Glomerular visceral epithelial cell (primary cell): ENCODE results near the gene PTPRD.

ENCODE experiments used
- DNase-seq: peaks from one replicate; pipeline ENCODE4 v3.0.0-alpha.2; 2016; ENCODE audit errors: extremely low spot score

PTPRD gene

DNA sequence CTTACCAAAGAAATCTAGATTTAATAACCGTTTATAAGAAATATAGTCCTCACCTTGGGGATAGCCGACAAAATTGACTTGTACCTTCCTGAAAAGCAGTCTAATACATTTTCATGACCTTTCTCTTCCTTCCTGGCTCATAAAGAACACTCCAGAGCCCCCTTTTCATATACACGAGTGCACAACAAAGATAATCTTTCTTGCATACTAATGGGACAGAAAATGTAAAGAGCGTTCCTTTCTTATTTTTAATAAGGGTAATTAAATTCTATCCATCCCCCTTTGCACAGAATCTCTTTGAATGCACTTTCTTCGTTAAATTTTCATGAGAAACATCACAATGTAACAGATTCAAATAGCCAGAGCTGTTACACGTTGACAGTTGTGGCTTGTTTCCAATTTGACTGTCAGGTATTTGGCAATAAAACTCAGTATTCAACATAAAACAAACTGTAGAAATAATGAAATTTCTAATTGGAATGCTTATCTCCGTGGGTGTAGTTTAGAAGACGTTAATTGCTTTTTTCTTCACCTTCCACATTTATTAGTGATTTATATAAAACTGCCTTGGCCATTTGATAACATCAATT, 2080.9 kb downstream of the PTPRD start:
- no peak for DNase-seq

- DNase-seq: no peak
Observed at GRCh38 chr9:8521112-8521511, 2091.7 kb downstream of the PTPRD start.

- DNase-seq: no peak
Observed at GRCh38 chr9:8515748-8516147, 2097.1 kb downstream of the PTPRD start.

- no peak for DNase-seq
Observed at GRCh38 chr9:8514760-8515159, 2098.0 kb downstream of the PTPRD start.

DNA sequence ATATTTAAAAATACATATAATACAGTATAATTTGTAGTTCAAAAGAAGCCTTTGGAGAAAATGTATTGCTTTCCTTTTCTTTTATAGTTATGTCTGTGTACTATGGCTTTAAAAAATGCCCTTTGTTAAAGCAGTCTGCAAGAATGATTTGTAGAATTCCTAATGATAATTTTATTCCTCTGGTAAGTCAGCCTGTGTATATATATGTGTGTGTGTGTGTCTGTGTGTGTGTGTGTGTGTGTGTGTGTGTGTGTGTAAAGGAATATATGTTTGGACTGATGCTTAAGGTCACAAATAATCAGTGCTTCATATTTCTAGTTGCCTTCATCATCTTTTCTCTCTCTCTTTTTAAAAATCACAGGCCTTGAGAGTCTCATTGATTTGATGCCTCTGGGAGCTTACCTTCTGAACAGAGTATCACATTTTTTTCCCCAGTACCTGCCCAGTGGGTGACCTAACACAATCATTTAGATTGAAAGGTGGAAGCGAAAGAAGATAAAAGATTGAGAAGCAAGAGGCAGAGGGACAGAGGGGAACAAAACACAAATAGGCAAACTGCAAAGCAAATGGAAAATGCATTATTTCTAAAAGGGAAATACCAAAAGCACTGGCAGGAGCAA, 2104.0 kb downstream of the PTPRD start:
- no peak for DNase-seq

DNA sequence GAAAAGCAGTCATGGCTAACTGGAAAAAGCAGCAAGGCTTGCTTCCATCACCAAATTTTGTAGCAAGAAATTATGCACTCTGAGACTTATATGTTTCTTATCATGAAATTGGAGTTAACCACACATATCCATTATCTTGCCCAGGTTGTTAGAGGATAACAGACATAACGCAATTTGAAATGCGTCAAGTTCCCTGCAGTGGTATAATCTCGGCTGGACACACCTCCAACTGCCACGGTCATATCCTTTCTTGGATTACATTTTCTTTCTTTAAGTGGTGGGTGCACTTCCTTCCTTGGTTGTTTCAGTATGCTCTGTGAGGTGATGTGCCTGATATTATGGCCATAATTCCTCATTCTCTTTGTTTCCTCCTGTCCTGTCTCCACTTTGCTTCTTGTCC, 2118.2 kb downstream of the PTPRD start:
- DNase-seq: no peak

DNA sequence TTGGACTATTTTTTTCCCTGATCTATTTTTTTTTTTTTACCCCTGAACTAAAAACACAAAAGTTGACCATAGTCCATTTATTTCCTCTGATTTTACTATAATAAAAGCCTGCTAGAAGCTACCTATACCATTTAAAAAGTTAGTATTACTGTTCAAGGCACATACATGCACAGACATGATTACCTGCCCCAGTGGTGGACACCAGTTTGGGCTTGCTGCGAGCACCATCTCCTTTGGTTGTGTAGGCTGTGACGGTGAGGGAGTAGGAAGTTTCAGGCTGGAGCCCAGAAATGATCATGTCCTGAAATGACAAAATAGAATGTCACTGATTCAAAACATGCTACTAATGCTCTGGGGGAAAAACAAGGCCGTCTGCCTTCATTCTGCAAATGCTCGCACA, 2120.1 kb downstream of the PTPRD start:
- DNase-seq: no peak

GRCh38 chr9:8492024-8492423, 2120.8 kb downstream of the PTPRD start:
- no peak for DNase-seq

GRCh38 chr9:8491563-8491962, 2121.2 kb downstream of the PTPRD start:
- DNase-seq: no peak

DNA sequence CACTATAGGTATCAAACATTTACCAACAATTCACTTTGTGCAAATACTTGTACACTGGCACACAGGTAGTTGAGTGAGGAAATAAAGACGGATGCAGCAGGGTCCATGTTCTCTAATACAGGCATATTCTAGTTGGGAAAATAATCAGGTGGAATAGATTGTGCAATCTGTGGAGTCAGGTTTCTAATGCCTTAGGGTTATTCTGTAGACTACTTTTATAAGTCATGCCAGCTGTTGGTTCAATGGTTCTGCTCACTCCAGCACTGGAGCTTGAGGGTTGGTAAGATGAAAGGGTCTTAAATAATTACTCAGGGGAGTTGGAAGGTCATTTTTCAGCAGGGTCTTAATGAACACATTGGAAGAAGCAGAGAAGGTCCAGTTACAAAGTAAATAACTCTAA, 2123.0 kb downstream of the PTPRD start:
- DNase-seq: no peak

DNA sequence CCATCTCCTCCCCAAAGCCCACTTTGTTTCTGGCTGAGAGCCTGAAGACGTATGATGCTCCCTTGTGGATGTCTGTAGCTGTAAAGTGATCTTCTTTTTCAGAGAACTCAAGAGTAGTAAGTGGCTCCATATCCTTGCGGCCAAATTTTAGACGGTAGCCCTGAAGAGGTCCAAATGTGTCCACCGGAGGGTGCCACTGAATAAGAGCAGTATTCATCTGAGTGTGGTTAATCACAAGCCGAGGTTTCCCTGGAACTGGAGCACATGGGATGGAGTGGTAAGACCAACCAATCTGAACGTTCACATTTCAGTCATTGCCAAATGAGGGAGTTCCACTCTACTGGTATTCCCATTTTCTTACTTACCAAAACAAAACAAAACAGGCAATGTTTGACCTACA, 2126.7 kb downstream of the PTPRD start:
- peak; percentile 49 for DNase-seq

DNA sequence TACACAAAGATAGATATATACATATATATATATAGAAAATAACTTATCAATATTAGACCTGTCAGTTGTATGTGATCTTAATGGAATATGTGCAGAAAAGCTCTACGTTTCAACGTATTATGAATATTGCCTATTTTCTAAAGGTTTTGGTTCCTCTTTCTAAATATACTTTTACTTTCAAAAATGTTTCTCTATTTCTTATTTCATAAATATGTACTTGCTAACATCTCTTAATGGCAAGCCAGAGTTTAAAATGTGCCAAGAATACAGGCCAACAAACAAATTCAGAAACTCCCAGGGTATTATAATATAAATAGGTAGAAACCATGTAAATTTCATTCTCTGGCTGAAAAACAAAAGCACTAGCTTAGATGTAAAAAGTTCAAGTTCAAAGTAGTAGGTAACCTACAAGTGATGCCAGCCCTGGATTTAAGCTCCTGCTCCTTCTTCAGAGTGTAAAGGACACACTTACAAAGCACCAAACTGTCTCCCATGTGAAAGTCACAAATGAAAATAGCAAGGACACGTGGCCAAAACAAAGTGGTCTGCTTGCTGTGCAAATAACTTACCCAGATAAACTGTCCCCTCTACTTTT, 2128.1 kb downstream of the PTPRD start:
- DNase-seq: no peak

- DNase-seq: no peak
Observed at GRCh38 chr9:8477450-8477849, 2135.4 kb downstream of the PTPRD start.

- DNase-seq: no peak
Observed at GRCh38 chr9:8474937-8475336, 2137.9 kb downstream of the PTPRD start.

- DNase-seq: no peak
Observed at GRCh38 chr9:8473244-8474020, 2139.4 kb downstream of the PTPRD start.

GRCh38 chr9:8468045-8468637, 2144.7 kb downstream of the PTPRD start:
- no peak for DNase-seq

GRCh38 chr9:8457816-8458215, 2155.0 kb downstream of the PTPRD start:
- DNase-seq: no peak

- no peak for DNase-seq
Observed at GRCh38 chr9:8457055-8457454, 2155.7 kb downstream of the PTPRD start.

DNA sequence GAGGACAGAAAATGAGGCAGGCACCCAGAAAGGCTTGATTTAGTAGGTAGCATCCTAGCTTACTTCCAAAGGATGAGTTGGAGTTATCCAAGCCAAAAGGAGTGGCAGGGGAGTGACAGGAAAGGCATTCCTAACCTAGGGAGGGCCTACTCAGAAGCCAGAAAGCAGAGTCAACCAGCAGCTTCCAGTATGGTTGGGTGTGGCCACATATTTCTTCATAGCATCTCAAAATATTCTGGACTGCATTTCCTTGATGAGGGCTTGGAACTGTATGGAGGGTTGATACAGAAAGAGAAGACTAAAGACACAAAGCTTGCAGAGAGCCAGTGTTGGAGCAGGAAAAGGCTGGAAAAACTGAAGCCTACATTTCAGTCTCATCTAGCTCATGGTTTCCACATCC, 2156.5 kb downstream of the PTPRD start:
- no peak for DNase-seq

GRCh38 chr9:8450810-8451545, 2161.8 kb downstream of the PTPRD start:
- DNase-seq: no peak

- no peak for DNase-seq
Observed at GRCh38 chr9:8448226-8448625, 2164.6 kb downstream of the PTPRD start.

GRCh38 chr9:8447601-8448000, 2165.2 kb downstream of the PTPRD start:
- no peak for DNase-seq
